Parathyroid adenoma (tissue), 2 donors: ENCODE results near the gene GUCA1A.
"Not testable (repeated sequence)": the region's sequence is repeated elsewhere in the genome, so short reads cannot be mapped to it uniquely, and the experiment has no call there.

Source experiments
- H2AFZ ChIP-seq: fragments of 300-600 bp; sonication (generic); one replicate; pipeline ENCODE4 v1.7.0; 2017; ENCODE audit warnings: antibody characterized with exemption, mild to moderate bottlenecking
- H3K27ac ChIP-seq: fragments of 300-600 bp; sonication (generic); one replicate; pipeline ENCODE4 v1.7.0; 2017
- H3K27me3 ChIP-seq: fragments of 300-600 bp; sonication (generic); one replicate; pipeline ENCODE4 v1.7.0; 2017; ENCODE audit warnings: low read length; ENCODE audit not compliant: control insufficient read depth, insufficient read depth
- H3K36me3 ChIP-seq: fragments of 300-600 bp; sonication (generic); one replicate; pipeline ENCODE4 v1.7.0; 2017; ENCODE audit warnings: low read length; ENCODE audit not compliant: control insufficient read depth, insufficient read depth
- H3K4me1 ChIP-seq: fragments of 300-600 bp; sonication (generic); one replicate; pipeline ENCODE4 v1.7.0; 2017; ENCODE audit warnings: control low read depth
- H3K4me2 ChIP-seq: fragments of 300-600 bp; sonication (generic); one replicate; pipeline ENCODE4 v1.7.0; 2017; ENCODE audit warnings: low read length
- H3K4me3 ChIP-seq: fragments of 300-600 bp; sonication (generic); one replicate; pipeline ENCODE4 v1.7.0; 2017; ENCODE audit warnings: low read depth, low read length
- H3K79me2 ChIP-seq: fragments of 300-600 bp; sonication (generic); one replicate; pipeline ENCODE4 v1.7.0; 2017; ENCODE audit warnings: control low read depth
- H3K9ac ChIP-seq: fragments of 300-600 bp; sonication (generic); one replicate; pipeline ENCODE4 v1.7.0; 2017; ENCODE audit warnings: mild to moderate bottlenecking
- H3K9me3 ChIP-seq: fragments of 300-600 bp; sonication (generic); one replicate; pipeline ENCODE4 v1.7.0; 2017; ENCODE audit warnings: low read length; ENCODE audit not compliant: control insufficient read depth
- CTCF ChIP-seq: fragments of 300-600 bp; sonication (generic); IDR thresholded peaks from one replicate; pipeline ENCODE4 v1.7.0; 2017; ENCODE audit warnings: antibody characterized with exemption, mild to moderate bottlenecking
- donor health status: primary hyperparathyroidism.

The GUCA1A gene

GRCh38 chr6:42142118-42142835, 30.9 kb upstream of the GUCA1A start, which contains the start of gene C6orf132:
Gene C6orf132 (minus strand): TSS chr6:42142620. CDS start chr6:42142444, 176 bp downstream.
- no peaks in the 10 kb centered on the region for H3K36me3 ChIP-seq
- peaks cover 21% of the 10 kb centered on the region for H3K4me1 ChIP-seq
- H3K27me3 ChIP-seq: no peaks in the 10 kb centered on the region
- H3K4me3 ChIP-seq: peak within 1 kb of the TSS; percentile 66
- H3K9me3 ChIP-seq: no peaks in the 10 kb centered on the region
- H2AFZ ChIP-seq: peak within 1 kb of the TSS; percentile 84
- peak within 1 kb of the TSS; percentile 77 for H3K4me2 ChIP-seq
- no peak for TF ChIP-seq CTCF
- H3K9ac ChIP-seq: no peak within 1 kb of the TSS
- H3K79me2 ChIP-seq: no peaks in the 10 kb centered on the region
- H3K27ac ChIP-seq: peak within 1 kb of the TSS; percentile 50

- Histone ChIP-seq H3K36me3 (no peaks in the 10 kb centered on the region), H3K4me1 (peaks cover 4% of the 10 kb centered on the region), H3K9ac (no peak overlapping the region), H3K79me2 (no peaks in the 10 kb centered on the region), H3K4me3 (no peak overlapping the region), H3K9me3 (no peaks in the 10 kb centered on the region), H2AFZ (no peak overlapping the region), H3K27ac (no peak overlapping the region), H3K4me2 (no peak overlapping the region), H3K27me3 (no peaks in the 10 kb centered on the region)
- TF ChIP-seq CTCF: no peak
These were observed 26.0 kb upstream of the GUCA1A start for GRCh38 chr6:42147138-42147562.

GRCh38 chr6:42148058-42148457, 25.1 kb upstream of the GUCA1A start:
- TF ChIP-seq CTCF: no peak
- no peak overlapping the region for H2AFZ ChIP-seq
- no peaks in the 10 kb centered on the region for H3K36me3 ChIP-seq
- no peak overlapping the region for H3K9ac ChIP-seq
- no peak overlapping the region for H3K27ac ChIP-seq
- H3K4me3 ChIP-seq: no peak overlapping the region
- no peaks in the 10 kb centered on the region for H3K9me3 ChIP-seq
- no peaks in the 10 kb centered on the region for H3K4me1 ChIP-seq
- H3K27me3 ChIP-seq: no peaks in the 10 kb centered on the region
- H3K4me2 ChIP-seq: no peak overlapping the region
- H3K79me2 ChIP-seq: no peaks in the 10 kb centered on the region

- H3K79me2 ChIP-seq: no peaks in the 10 kb centered on the region
- no peak overlapping the region for H3K4me2 ChIP-seq
- no peaks in the 10 kb centered on the region for H3K27me3 ChIP-seq
- H2AFZ ChIP-seq: no peak overlapping the region
- no peaks in the 10 kb centered on the region for H3K9me3 ChIP-seq
- H3K4me1 ChIP-seq: no peaks in the 10 kb centered on the region
- no peak overlapping the region for H3K4me3 ChIP-seq
- no peak for TF ChIP-seq CTCF
- H3K9ac ChIP-seq: no peak overlapping the region
- H3K36me3 ChIP-seq: no peaks in the 10 kb centered on the region
- H3K27ac ChIP-seq: no peak overlapping the region
These were observed 22.9 kb upstream of the GUCA1A start for GRCh38 chr6:42150254-42150653.

GRCh38 chr6:42152024-42152423, 21.1 kb upstream of the GUCA1A start:
- Histone ChIP-seq H3K27me3 (no peaks in the 10 kb centered on the region), H3K4me3 (no peak overlapping the region), H3K27ac (no peak overlapping the region), H3K79me2 (no peaks in the 10 kb centered on the region), H3K36me3 (no peaks in the 10 kb centered on the region), H3K9ac (no peak overlapping the region), H3K4me2 (no peak overlapping the region), H3K9me3 (no peaks in the 10 kb centered on the region), H2AFZ (no peak overlapping the region), H3K4me1 (no peaks in the 10 kb centered on the region)
- TF ChIP-seq CTCF: no peak

GRCh38 chr6:42152528-42153213, 20.5 kb upstream of the GUCA1A start:
- not testable (repeated sequence) for H3K27me3 ChIP-seq, H3K9me3 ChIP-seq, H3K4me2 ChIP-seq, H3K36me3 ChIP-seq, H2AFZ ChIP-seq, H3K9ac ChIP-seq, H3K4me1 ChIP-seq, H3K27ac ChIP-seq, H3K79me2 ChIP-seq, H3K4me3 ChIP-seq
